H4 (cell line): Measurements from ENCODE around the gene TXLNB. TPM values are rescaled to one million over a fixed set of nuclear protein-coding genes. Genes with fewer than 3 reads are reported as not detected.

ENCODE experiments used
- DNase-seq: peaks from one replicate; pipeline ENCODE4 v3.0.0-alpha.2; 2015; ENCODE audit warnings: low spot score
- total RNA-seq: library from RNA; depleted of rRNA; stranded (reverse); fragments of >200 nt; shearing (Covaris generic); gene quantifications from 2 replicates; pipeline ENCODE4 v1.2.3, GENCODE V29; 2014

The TXLNB gene
- total RNA-seq, 1 experiment from 2014 or later = 0.04 TPM

GRCh38 chr6:139271056-139271455 lies 20.7 kb downstream of the TXLNB start:
- DNase-seq = no peak

GRCh38 chr6:139270249-139270648 lies 21.5 kb downstream of the TXLNB start:
- no peak for DNase-seq

- no peak for DNase-seq
These were observed 26.1 kb downstream of the TXLNB start for GRCh38 chr6:139265512-139266190.

GRCh38 chr6:139262519-139263300 lies 29.1 kb downstream of the TXLNB start:
- no peak for DNase-seq

GRCh38 chr6:139257821-139258398 lies 33.9 kb downstream of the TXLNB start:
- DNase-seq = no peak

GRCh38 chr6:139257291-139257690 lies 34.5 kb downstream of the TXLNB start:
- DNase-seq = no peak

- DNase-seq = no peak
These were observed 35.7 kb downstream of the TXLNB start for GRCh38 chr6:139256087-139256486.

GRCh38 chr6:139254196-139254595 lies 37.6 kb downstream of the TXLNB start:
- DNase-seq = peak; percentile 14

GRCh38 chr6:139253656-139254055 lies 38.1 kb downstream of the TXLNB start:
- DNase-seq = no peak

GRCh38 chr6:139251691-139252390 lies 40.0 kb downstream of the TXLNB start:
- DNase-seq = no peak

- no peak for DNase-seq
These were observed 40.6 kb downstream of the TXLNB start for GRCh38 chr6:139251045-139251690.

- peak; percentile 34 for DNase-seq
These were observed 41.3 kb downstream of the TXLNB start for GRCh38 chr6:139250296-139251044.

GRCh38 chr6:139249395-139249794 lies 42.4 kb downstream of the TXLNB start:
- no peak for DNase-seq

- no peak for DNase-seq
These were observed 42.9 kb downstream of the TXLNB start for GRCh38 chr6:139248911-139249310.

- DNase-seq = no peak
These were observed 44.2 kb downstream of the TXLNB start for GRCh38 chr6:139247618-139248017.

GRCh38 chr6:139243536-139243935 lies 48.3 kb downstream of the TXLNB start:
- DNase-seq = no peak

GRCh38 chr6:139242457-139243240 lies 49.1 kb downstream of the TXLNB start:
- no peak for DNase-seq

GRCh38 chr6:139240161-139241010 lies 51.4 kb downstream of the TXLNB start:
- peak; percentile 20 for DNase-seq

GRCh38 chr6:139239064-139239463 lies 52.7 kb downstream of the TXLNB start:
- DNase-seq = no peak
